AG09309 (cell line): ENCODE measurements around the gene NOD1.

Source experiments
- DNase-seq: peaks from one replicate; pipeline ENCODE4 v3.0.0-alpha.2; 2010; ENCODE audit warnings: low read depth
- H3K4me3 ChIP-seq: 2 replicates; pipeline ENCODE4 v1.5.1; 2011; ENCODE audit warnings: mild to moderate bottlenecking, low read depth, low read length, moderate library complexity; ENCODE audit not compliant: control insufficient read depth
- CTCF ChIP-seq: IDR thresholded peaks from 2 replicates; pipeline ENCODE4 v1.5.1; 2011; ENCODE audit warnings: mild to moderate bottlenecking, low read depth, low read length, inconsistent platforms; ENCODE audit not compliant: insufficient read depth, control insufficient read depth; ENCODE audit errors: missing control alignments

Gene NOD1

GRCh38 chr7:30450240-30450982, 28.2 kb downstream of the NOD1 start:
- no peak for DNase-seq
- TF ChIP-seq CTCF, result no peak
- H3K4me3 ChIP-seq, result no peak overlapping the region

- no peak for TF ChIP-seq CTCF
- DNase-seq, result no peak
- no peak overlapping the region for H3K4me3 ChIP-seq
These were observed 30.0 kb downstream of the NOD1 start for GRCh38 chr7:30448461-30449189.

GRCh38 chr7:30447466-30447865, 31.1 kb downstream of the NOD1 start:
- no peak for DNase-seq
- TF ChIP-seq CTCF, result no peak
- H3K4me3 ChIP-seq, result no peak overlapping the region

GRCh38 chr7:30446266-30446665, 32.3 kb downstream of the NOD1 start:
- no peak overlapping the region for H3K4me3 ChIP-seq
- DNase-seq, result no peak
- TF ChIP-seq CTCF, result no peak

GRCh38 chr7:30445770-30446169, 32.8 kb downstream of the NOD1 start:
- DNase-seq, result no peak
- no peak for TF ChIP-seq CTCF
- no peak overlapping the region for H3K4me3 ChIP-seq

- H3K4me3 ChIP-seq, result no peak overlapping the region
- no peak for TF ChIP-seq CTCF
- DNase-seq, result no peak
These were observed 40.6 kb downstream of the NOD1 start for GRCh38 chr7:30437823-30438574.
